T-cell (primary cell): ENCODE results near the gene FGD5. TPM values are rescaled to one million over a fixed set of nuclear protein-coding genes. Genes with fewer than 3 reads are reported as not detected.

Experiments
- ATAC-seq, 4 experiments: fragments of 200-7000 bp in 3 of 4; fragments of 150-1000 bp in 1 of 4; cut with Tn5 transposase; replicated peaks in 1 of 4; 1 replicate in 3 of 4; 2 replicates in 1 of 4; pipeline ENCODE4 v1.10.0; 2021; ENCODE audit warnings: moderate library complexity in 3 of 4, mild to moderate bottlenecking in 2 of 4, moderate number of reproducible peaks in 1 of 4
- CTCF ChIA-PET, 2 donors: fragments of 300-600 bp; sonication (Branson Sonifier 250); formaldehyde crosslinking; loops; one replicate each; lab custom pipeline; 2022; ENCODE audit warnings: antibody characterized with exemption in 2 of 2; lab: Charles Lee
- POLR2A ChIA-PET, 2 donors: fragments of 300-600 bp; sonication (Branson Sonifier 250); formaldehyde crosslinking; loops; one replicate each; lab custom pipeline; 2022; ENCODE audit warnings: antibody characterized with exemption in 2 of 2; lab: Charles Lee
- DNase-seq, 35 experiments: peaks; one replicate each; pipeline versions ENCODE4 v3.0.0 to v3.0.0-alpha.2; 2013 to 2023
- H3K27ac ChIP-seq: one replicate; pipeline ENCODE4 v1.5.1; 2013; ENCODE audit warnings: low read length
- H3K27me3 ChIP-seq, 2 experiments: replicated peaks in 1 of 2; 1 replicate in 1 of 2; 2 replicates in 1 of 2; pipeline versions ENCODE4 v1.6.1 to v1.7.0; 2013; ENCODE audit warnings: low read length in 1 of 2, mixed read lengths in 1 of 2; ENCODE audit not compliant: control insufficient read depth in 2 of 2, insufficient read depth in 2 of 2; ENCODE audit errors: extremely low read depth in 1 of 2
- H3K36me3 ChIP-seq, 2 donors: 1 replicate in 1 of 2; 2 replicates in 1 of 2; pipeline versions ENCODE4 v1.6.1 to v1.7.0; 2013; ENCODE audit warnings: low read length in 1 of 2; ENCODE audit not compliant: control insufficient read depth in 2 of 2, insufficient read depth in 1 of 2; ENCODE audit errors: extremely low read depth in 1 of 2
- H3K4me1 ChIP-seq, 2 experiments: 1 replicate in 1 of 2; 2 replicates in 1 of 2; pipeline versions ENCODE4 v1.6.1 to v1.7.0; 2013; ENCODE audit warnings: low read length in 2 of 2, mixed read lengths in 1 of 2; ENCODE audit not compliant: insufficient read depth in 2 of 2, control insufficient read depth in 1 of 2; ENCODE audit errors: extremely low read depth in 1 of 2
- H3K4me3 ChIP-seq, 2 donors: 1 replicate in 1 of 2; 2 replicates in 1 of 2; pipeline versions ENCODE4 v1.5.1 to v1.7.0; 2013; ENCODE audit warnings: mild to moderate bottlenecking in 2 of 2, low read length in 1 of 2, moderate library complexity in 1 of 2; ENCODE audit not compliant: control insufficient read depth in 1 of 2; ENCODE audit errors: extremely low read depth in 1 of 2
- H3K9me3 ChIP-seq: 2 replicates; pipeline ENCODE4 v1.7.0; 2013
- H3K27ac Mint-ChIP-seq, 2 donors: one replicate each; pipeline ENCODE4 v1.8.0; 2020 to 2021; ENCODE audit warnings: mild to moderate bottlenecking in 2 of 2, mixed read lengths in 2 of 2
- H3K27me3 Mint-ChIP-seq, 2 donors: one replicate each; pipeline ENCODE4 v1.8.0; 2021 to 2022; ENCODE audit warnings: mixed read lengths in 2 of 2
- H3K36me3 Mint-ChIP-seq: one replicate; pipeline ENCODE4 v1.8.0; 2021; ENCODE audit warnings: mixed read lengths
- H3K4me1 Mint-ChIP-seq, 3 donors: one replicate each; pipeline ENCODE4 v1.8.0; 2020 to 2022; ENCODE audit warnings: mixed read lengths in 3 of 3, mild to moderate bottlenecking in 1 of 3
- H3K4me3 Mint-ChIP-seq, 3 donors: one replicate each; pipeline ENCODE4 v1.8.0; 2020 to 2022; ENCODE audit warnings: mild to moderate bottlenecking in 3 of 3, mixed read lengths in 3 of 3, moderate library complexity in 3 of 3
- H3K9me3 Mint-ChIP-seq, 3 donors: one replicate each; pipeline ENCODE4 v1.8.0; 2020 to 2022; ENCODE audit warnings: mixed read lengths in 3 of 3
- WGBS: methylation state at CpG from one replicate; pipeline ENCODE4 v1.1.5; 2013; ENCODE audit warnings: missing lambda C conversion rate; ENCODE audit not compliant: insufficient coverage; 5-methylcytosine and 5-hydroxymethylcytosine counted together
- total RNA-seq, 35 experiments: library from RNA in 6 of 35; stranded (reverse) in 6 of 35; fragments of 120-200 nt in 1 of 35; gene quantifications; one replicate each; pipeline versions ENCODE4 v1.2.1 to v1.2.4 and lab custom pipeline; 2013 to 2026

Gene FGD5
- total RNA-seq, 5 donors from 2014 or later (not counting 1 experiment from before 2014, with no cell fraction given) = 0.13 to 0.53 (median 0.32) TPM; not detected in 2

GRCh38 chr3:14787630-14788029 is 31.1 kb upstream of the FGD5 start:
- H3K4me1 Mint-ChIP-seq = no peaks in the 10 kb centered on the region
- H3K27ac Mint-ChIP-seq = no peak overlapping the region
- no peak overlapping the region for H3K4me3 ChIP-seq
- ChIA-PET POLR2A (no interaction called here), CTCF (no interaction called here)
- H3K27me3 Mint-ChIP-seq = peaks cover 9 to 31% of the 10 kb centered on the region in 2 donors
- no peaks in the 10 kb centered on the region for H3K36me3 Mint-ChIP-seq
- H3K4me1 ChIP-seq = no peaks in the 10 kb centered on the region
- no peaks in the 10 kb centered on the region for H3K9me3 ChIP-seq
- H3K9me3 Mint-ChIP-seq = no peaks in the 10 kb centered on the region
- peaks cover 0 to 33% of the 10 kb centered on the region in 2 experiments for H3K27me3 ChIP-seq
- 80% methylated on average over 4 of the region's 7 CpGs for WGBS
- ATAC-seq (no peak), DNase-seq (no peak)
- no peak overlapping the region for H3K27ac ChIP-seq
- H3K4me3 Mint-ChIP-seq = no peak overlapping the region
- H3K36me3 ChIP-seq = no peaks in the 10 kb centered on the region

GRCh38 chr3:14788644-14789043 is 30.1 kb upstream of the FGD5 start:
- Mint-ChIP-seq H3K27me3 (peaks cover 4 to 36% of the 10 kb centered on the region in 2 donors), H3K4me3 (no peak overlapping the region), H3K4me1 (no peaks in the 10 kb centered on the region), H3K9me3 (no peaks in the 10 kb centered on the region), H3K36me3 (no peaks in the 10 kb centered on the region), H3K27ac (no peak overlapping the region)
- Histone ChIP-seq H3K4me1 (no peaks in the 10 kb centered on the region), H3K27me3 (peaks cover 0 to 34% of the 10 kb centered on the region in 2 experiments), H3K27ac (no peak overlapping the region), H3K36me3 (no peaks in the 10 kb centered on the region), H3K9me3 (no peaks in the 10 kb centered on the region), H3K4me3 (no peak overlapping the region)
- WGBS = 78% methylated on average over 6 of the region's 7 CpGs
- DNase-seq = no peak
- POLR2A ChIA-PET = no interaction called here
- no peak for ATAC-seq
- CTCF ChIA-PET = no interaction called here

DNA sequence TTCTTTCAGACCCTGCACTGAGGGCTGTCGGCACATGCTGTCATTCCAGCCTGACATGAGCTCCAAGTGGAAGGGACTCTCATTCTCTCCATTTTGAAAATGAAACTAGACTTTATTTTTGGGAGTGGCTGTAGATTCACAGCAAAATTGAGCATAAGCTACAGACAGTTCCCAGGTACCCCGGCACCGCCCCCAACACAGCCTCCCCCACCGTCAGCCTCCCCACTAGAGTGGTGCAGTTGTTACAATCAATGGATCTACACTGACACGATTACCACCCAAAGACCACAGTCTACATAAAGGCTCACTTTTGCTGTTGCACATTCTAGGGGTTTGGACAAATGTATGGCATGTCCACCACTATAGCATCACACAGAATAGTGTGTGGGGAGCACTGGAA is 29.5 kb upstream of the FGD5 start:
- ChIA-PET CTCF (no interaction called here), POLR2A (no interaction called here)
- Mint-ChIP-seq H3K27ac (no peak overlapping the region), H3K27me3 (peaks cover 4 to 36% of the 10 kb centered on the region in 2 donors), H3K4me1 (no peaks in the 10 kb centered on the region), H3K9me3 (no peaks in the 10 kb centered on the region), H3K4me3 (no peak overlapping the region), H3K36me3 (no peaks in the 10 kb centered on the region)
- WGBS = no CpG with 5 or more reads among the region's 5 CpGs
- DNase-seq (no peak), ATAC-seq (no peak)
- Histone ChIP-seq H3K27me3 (peaks cover 0 to 34% of the 10 kb centered on the region in 2 experiments), H3K9me3 (no peaks in the 10 kb centered on the region), H3K4me1 (no peaks in the 10 kb centered on the region), H3K4me3 (no peak overlapping the region), H3K27ac (no peak overlapping the region), H3K36me3 (no peaks in the 10 kb centered on the region)

DNA sequence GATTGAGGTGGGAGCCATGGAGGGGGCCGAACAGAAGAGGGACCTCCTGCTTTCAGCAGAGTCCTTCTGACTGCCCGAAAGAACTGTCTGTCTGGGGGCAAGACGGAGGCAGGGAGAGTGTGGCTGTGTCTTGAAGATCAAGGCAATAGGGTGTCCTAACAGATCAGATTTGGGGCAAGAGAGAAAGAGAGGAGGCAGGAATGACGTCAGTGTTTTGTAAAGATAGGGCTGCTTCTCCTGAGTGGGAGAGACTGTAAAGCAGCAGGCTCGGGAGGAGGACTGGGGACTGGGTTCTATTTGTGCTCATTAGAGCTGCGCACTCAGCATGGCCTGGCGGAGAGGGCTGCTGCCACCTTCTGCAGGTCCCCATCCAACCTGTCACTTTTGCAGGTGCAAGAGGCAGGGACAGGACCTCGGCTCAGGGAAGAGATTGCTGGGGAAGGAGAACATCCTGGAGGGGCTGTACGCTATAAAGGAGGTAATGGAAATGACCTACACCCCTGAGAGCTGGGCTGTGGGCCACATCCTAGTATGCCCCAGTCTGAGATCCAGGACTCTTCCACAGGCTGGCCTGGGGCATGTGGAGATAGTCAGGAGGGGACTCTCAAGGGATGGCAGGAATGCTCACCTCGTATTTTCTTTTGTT is 29.0 kb upstream of the FGD5 start:
- DNase-seq (no peak), ATAC-seq (no peak)
- Mint-ChIP-seq H3K9me3 (no peaks in the 10 kb centered on the region), H3K27me3 (peaks cover 4 to 34% of the 10 kb centered on the region in 2 donors), H3K4me3 (no peak overlapping the region), H3K27ac (no peak overlapping the region), H3K36me3 (no peaks in the 10 kb centered on the region), H3K4me1 (no peaks in the 10 kb centered on the region)
- Histone ChIP-seq H3K36me3 (no peaks in the 10 kb centered on the region), H3K4me3 (no peak overlapping the region), H3K27ac (no peak overlapping the region), H3K4me1 (no peaks in the 10 kb centered on the region), H3K9me3 (no peaks in the 10 kb centered on the region), H3K27me3 (peaks cover 0 to 28% of the 10 kb centered on the region in 2 experiments)
- POLR2A ChIA-PET = no interaction called here
- 65% methylated on average over 7 of the region's 10 CpGs for WGBS
- CTCF ChIA-PET = interaction anchor here in 1 of 2 donors (2.2 kb wide), 1 partner anchor 131 kb away, joined by 6 read pairs; no protein-coding TSS in a partner anchor

GRCh38 chr3:14791343-14791945 is 27.3 kb upstream of the FGD5 start:
- POLR2A ChIA-PET = interaction anchor here in 1 of 2 donors (0.7 kb wide), 1 partner anchor 366 kb away, joined by 3 read pairs; no protein-coding TSS in a partner anchor
- Mint-ChIP-seq H3K4me3 (no peak overlapping the region), H3K9me3 (no peaks in the 10 kb centered on the region), H3K27me3 (peaks cover 0 to 29% of the 10 kb centered on the region in 2 donors), H3K4me1 (no peaks in the 10 kb centered on the region), H3K27ac (no peak overlapping the region), H3K36me3 (no peaks in the 10 kb centered on the region)
- Histone ChIP-seq H3K9me3 (no peaks in the 10 kb centered on the region), H3K4me1 (no peaks in the 10 kb centered on the region), H3K27ac (no peak overlapping the region), H3K36me3 (no peaks in the 10 kb centered on the region), H3K27me3 (peaks cover 0 to 21% of the 10 kb centered on the region in 2 experiments), H3K4me3 (no peak overlapping the region)
- DNase-seq (peak in 28 of 35 experiments; percentile 8 to 62 (median 38)), ATAC-seq (peak in 2 of 4 experiments; percentile 66 to 75)
- WGBS = 41% methylated on average over 15 of the region's 15 CpGs
- CTCF ChIA-PET = interaction anchor here in 1 of 2 donors (1.0 to 2.2 kb wide), 3 partner anchors 122 to 130 kb away, joined by 4 to 6 read pairs (median 5); no protein-coding TSS in a partner anchor

DNA sequence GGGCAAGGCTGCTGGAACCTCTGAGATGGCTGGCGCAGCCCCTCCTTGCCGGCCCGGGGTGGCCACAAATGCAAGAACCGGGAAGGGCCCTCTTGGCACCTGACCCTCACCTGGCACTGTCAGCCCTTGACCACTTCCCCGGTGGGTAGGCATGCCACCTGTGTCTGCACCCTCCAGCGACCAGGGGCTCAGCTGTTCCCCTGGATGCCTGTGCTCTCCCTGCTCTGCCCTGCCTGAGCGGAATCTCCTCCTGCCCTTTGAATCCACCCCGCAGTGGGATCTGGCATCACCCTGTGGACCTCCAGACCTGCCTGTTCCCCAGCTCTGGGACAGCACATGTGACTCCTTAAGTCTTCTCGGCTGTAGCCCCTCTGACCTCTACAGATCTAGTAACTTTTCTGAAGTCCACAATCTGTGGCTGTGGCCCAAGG is 26.1 kb upstream of the FGD5 start:
- 81% methylated on average over 8 of the region's 9 CpGs for WGBS
- CTCF ChIA-PET = no interaction called here
- Histone ChIP-seq H3K4me1 (no peaks in the 10 kb centered on the region), H3K27me3 (peaks cover 0 to 25% of the 10 kb centered on the region in 2 experiments), H3K4me3 (no peak overlapping the region), H3K36me3 (no peaks in the 10 kb centered on the region), H3K9me3 (no peaks in the 10 kb centered on the region), H3K27ac (no peak overlapping the region)
- no peak overlapping the region for H3K4me3 Mint-ChIP-seq
- DNase-seq (no peak), ATAC-seq (no peak)
- peaks cover 0 to 24% of the 10 kb centered on the region in 2 donors for H3K27me3 Mint-ChIP-seq
- H3K36me3 Mint-ChIP-seq = no peaks in the 10 kb centered on the region
- POLR2A ChIA-PET = no interaction called here
- H3K27ac Mint-ChIP-seq = no peak overlapping the region
- H3K9me3 Mint-ChIP-seq = no peaks in the 10 kb centered on the region
- H3K4me1 Mint-ChIP-seq = no peaks in the 10 kb centered on the region
